ENCODE results near the gene HOXD4.
A peak's percentile ranks its signal among the peaks of the same experiment; 100 is the strongest.

Gene HOXD4

GRCh38 chr2:176117162-176117822 lies 34.1 kb upstream of the HOXD4 start:
- no peak for TF ChIP-seq ZNF565 (CRISPR knock-in tag; conservative IDR thresholded peaks at IDR 0.05; ENCODE audit: low read depth)
- no peak for TF ChIP-seq ZFP30 (CRISPR knock-in tag; IDR thresholded peaks at IDR 0.05)
- no peak for TF ChIP-seq CSDC2 (CRISPR knock-in tag; IDR thresholded peaks at IDR 0.05)
- TF ChIP-seq PATZ1 (CRISPR knock-in tag; IDR thresholded peaks at IDR 0.05; ENCODE audit: borderline replicate concordance) = no peak
- TF ChIP-seq SNAI2 (CRISPR knock-in tag; IDR thresholded peaks at IDR 0.05) = no peak
- TF ChIP-seq POU6F1 (CRISPR knock-in tag; IDR thresholded peaks at IDR 0.05; ENCODE audit: borderline replicate concordance, low read depth) = no peak
- peak; percentile 10 for ATAC-seq

DNA sequence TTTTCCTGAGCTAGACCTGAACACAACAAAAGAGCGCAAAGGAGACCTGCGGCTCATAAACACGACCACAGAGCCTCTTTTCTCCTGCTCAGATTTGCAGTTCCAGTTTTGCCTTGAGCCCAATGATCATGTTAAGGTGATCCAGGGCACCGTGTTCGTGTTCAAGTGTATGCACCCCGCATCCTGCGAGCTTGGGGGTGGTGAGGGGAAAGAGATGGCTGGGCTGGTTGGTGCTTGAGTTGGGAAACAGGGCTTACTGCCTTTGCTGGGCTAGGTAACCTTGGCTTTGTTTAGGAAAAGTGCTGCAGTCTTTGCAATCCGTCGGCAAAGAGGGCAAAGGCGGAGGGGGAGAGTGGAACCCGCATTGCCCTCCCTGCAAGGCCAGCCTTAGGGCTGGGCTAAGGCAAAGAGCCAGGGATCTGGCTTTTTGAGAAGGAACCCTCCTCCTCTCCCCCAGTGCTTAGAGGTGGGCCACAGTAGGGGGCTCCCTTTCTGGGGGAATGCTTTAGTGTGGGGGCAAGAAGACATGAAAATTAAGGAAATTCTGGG lies 33.5 kb upstream of the HOXD4 start:
- TF ChIP-seq SNAI2 (CRISPR knock-in tag; IDR thresholded peaks at IDR 0.05) (no peak), ISL1 (CRISPR knock-in tag; IDR thresholded peaks at IDR 0.05) (no peak), TOX (CRISPR knock-in tag; IDR thresholded peaks at IDR 0.05; ENCODE audit: borderline replicate concordance) (no peak), ZFP30 (CRISPR knock-in tag; IDR thresholded peaks at IDR 0.05) (no peak), ZNF70 (CRISPR knock-in tag; IDR thresholded peaks at IDR 0.05) (no peak), ARNTL (CRISPR knock-in tag; IDR thresholded peaks at IDR 0.05; ENCODE audit: borderline replicate concordance, low read depth) (no peak)

DNA sequence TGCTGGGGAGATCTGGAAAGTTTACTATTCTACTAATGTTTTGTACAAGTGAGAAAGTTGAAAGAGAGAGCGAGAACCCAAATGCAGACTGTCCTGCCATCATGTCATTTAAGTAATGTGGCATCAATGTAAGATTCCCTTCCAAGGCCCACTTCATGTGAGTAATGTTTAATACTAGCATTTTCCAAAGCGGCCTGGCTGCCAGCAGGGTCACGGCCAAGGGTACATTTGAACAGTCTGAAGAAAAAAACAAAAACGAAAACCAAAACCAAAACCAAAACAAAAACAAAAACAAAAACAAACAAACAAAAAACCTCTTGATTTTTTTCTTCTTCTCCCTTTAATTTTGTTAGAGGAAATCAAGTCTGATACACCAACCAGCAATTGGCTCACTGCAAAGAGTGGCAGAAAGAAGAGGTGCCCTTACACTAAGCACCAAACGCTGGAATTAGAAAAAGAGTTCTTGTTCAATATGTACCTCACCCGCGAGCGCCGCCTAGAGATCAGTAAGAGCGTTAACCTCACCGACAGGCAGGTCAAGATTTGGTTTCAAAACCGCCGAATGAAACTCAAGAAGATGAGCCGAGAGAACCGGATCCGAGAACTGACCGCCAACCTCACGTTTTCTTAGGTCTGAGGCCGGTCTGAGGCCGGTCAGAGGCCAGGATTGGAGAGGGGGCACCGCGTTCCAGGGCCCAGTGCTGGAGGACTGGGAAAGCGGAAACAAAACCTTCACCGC lies 32.6 kb upstream of the HOXD4 start:
- no peak for ATAC-seq
- TF ChIP-seq SNAI2 (CRISPR knock-in tag; IDR thresholded peaks at IDR 0.05) (no peak), RARB (CRISPR knock-in tag; IDR thresholded peaks at IDR 0.05) (no peak), ZNF565 (CRISPR knock-in tag; conservative IDR thresholded peaks at IDR 0.05; ENCODE audit: low read depth) (no peak), ESRRG (CRISPR knock-in tag; IDR thresholded peaks at IDR 0.05) (no peak), ZNF8 (CRISPR knock-in tag; IDR thresholded peaks at IDR 0.05) (no peak), TSHZ2 (CRISPR knock-in tag; IDR thresholded peaks at IDR 0.05) (no peak), CSDC2 (CRISPR knock-in tag; IDR thresholded peaks at IDR 0.05) (no peak), ZFP30 (CRISPR knock-in tag; IDR thresholded peaks at IDR 0.05) (no peak), TOX (CRISPR knock-in tag; IDR thresholded peaks at IDR 0.05; ENCODE audit: borderline replicate concordance) (no peak), PATZ1 (CRISPR knock-in tag; IDR thresholded peaks at IDR 0.05; ENCODE audit: borderline replicate concordance) (no peak), ZC3H10 (CRISPR knock-in tag; IDR thresholded peaks at IDR 0.05) (no peak), ARNTL (CRISPR knock-in tag; IDR thresholded peaks at IDR 0.05; ENCODE audit: borderline replicate concordance, low read depth) (no peak)

More for the DNA sequence above, 33.5 kb upstream of the HOXD4 start:
- no peak for ATAC-seq

DNA sequence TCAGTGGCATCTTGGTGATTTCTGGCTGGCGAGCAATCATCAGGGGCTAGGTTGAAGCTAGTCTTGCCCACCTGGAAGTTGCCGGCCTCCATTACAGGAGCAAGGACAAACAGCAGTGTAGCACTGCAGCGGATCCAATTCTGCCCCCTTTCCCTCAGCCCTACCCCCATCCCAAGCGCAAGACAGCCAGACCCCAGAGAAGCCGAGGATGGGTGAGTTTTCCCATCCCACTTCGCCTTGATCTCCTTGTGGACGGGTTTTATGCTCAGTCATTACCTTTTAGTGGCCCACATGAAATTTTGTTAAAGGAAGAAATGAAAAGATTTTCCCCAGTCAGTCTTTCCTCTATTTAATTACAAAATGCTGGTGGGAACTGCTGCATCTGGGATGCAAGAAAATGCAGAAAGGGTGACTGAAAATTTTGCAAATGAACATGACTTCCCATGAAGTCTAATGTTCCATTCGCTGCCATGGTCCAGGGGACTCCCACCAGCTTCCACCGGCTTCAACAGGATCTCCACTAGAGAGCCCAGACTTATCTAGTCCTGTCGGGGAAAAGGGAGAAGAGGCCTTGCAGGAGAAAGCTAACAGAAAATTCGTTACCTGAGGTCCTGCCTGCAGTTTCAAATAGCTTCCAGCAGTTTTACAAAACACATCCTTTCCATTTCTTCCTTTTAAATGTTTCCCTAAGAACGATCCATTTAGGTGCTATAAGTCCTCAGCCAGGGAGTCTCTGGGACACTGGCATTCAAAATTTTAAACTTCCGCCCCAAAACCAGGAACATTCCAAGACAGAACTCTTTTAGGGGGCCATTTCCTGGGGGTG lies 30.8 kb upstream of the HOXD4 start:
- ATAC-seq = no peak
- TF ChIP-seq ESRRG (CRISPR knock-in tag; IDR thresholded peaks at IDR 0.05) (no peak), ZNF565 (CRISPR knock-in tag; conservative IDR thresholded peaks at IDR 0.05; ENCODE audit: low read depth) (no peak), OSR1 (CRISPR knock-in tag; IDR thresholded peaks at IDR 0.05) (no peak), CSDC2 (CRISPR knock-in tag; IDR thresholded peaks at IDR 0.05) (no peak), ZNF70 (CRISPR knock-in tag; IDR thresholded peaks at IDR 0.05) (no peak), ZNF8 (CRISPR knock-in tag; IDR thresholded peaks at IDR 0.05) (no peak), POU6F1 (CRISPR knock-in tag; IDR thresholded peaks at IDR 0.05; ENCODE audit: borderline replicate concordance, low read depth) (no peak)

Measured in SK-N-SH treated with all-trans-retinoic acid at 6 μM for 48 hours (cell line).